OCI-LY1 (cell line): ENCODE data around the gene PRIM1.

Experiments
- EZH2 ChIP-seq: fragments of 200-600 bp; sonication (generic), shearing (Covaris generic); IDR thresholded peaks from 2 replicates; pipeline ENCODE4 v1.8.0; 2017; ENCODE audit warnings: borderline replicate concordance, mixed run types, mild to moderate bottlenecking, antibody characterized with exemption, low read length, moderate library complexity, mixed read lengths
- TF ChIP-seq, protein P1 (sequence below): fragments of 200-600 bp; sonication (generic), shearing (Covaris generic); IDR thresholded peaks from 2 replicates; pipeline ENCODE4 v1.5.1; 2017; ENCODE audit warnings: mild to moderate bottlenecking, antibody characterized with exemption, low read length, moderate library complexity, mixed read lengths

DNA sequence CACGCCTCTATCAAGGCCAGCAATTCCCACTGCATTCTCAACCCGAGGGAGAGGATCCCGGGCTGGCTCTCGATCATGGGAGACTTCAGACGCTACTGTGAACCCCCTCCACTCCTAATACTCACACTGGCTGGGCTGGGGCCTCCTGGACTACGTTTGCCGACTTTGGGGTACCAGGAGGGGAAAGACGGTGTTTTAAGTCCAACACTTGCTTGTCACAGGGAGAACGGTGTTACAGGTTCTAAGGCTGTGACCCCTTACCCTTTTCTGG, 27.5 kb downstream of the PRIM1 start:
- TF ChIP-seq, protein P1, sequence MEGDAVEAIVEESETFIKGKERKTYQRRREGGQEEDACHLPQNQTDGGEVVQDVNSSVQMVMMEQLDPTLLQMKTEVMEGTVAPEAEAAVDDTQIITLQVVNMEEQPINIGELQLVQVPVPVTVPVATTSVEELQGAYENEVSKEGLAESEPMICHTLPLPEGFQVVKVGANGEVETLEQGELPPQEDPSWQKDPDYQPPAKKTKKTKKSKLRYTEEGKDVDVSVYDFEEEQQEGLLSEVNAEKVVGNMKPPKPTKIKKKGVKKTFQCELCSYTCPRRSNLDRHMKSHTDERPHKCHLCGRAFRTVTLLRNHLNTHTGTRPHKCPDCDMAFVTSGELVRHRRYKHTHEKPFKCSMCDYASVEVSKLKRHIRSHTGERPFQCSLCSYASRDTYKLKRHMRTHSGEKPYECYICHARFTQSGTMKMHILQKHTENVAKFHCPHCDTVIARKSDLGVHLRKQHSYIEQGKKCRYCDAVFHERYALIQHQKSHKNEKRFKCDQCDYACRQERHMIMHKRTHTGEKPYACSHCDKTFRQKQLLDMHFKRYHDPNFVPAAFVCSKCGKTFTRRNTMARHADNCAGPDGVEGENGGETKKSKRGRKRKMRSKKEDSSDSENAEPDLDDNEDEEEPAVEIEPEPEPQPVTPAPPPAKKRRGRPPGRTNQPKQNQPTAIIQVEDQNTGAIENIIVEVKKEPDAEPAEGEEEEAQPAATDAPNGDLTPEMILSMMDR = no peak
- no peak for TF ChIP-seq EZH2
